CD4-positive, alpha-beta T cell treated with Interferon gamma for 1 hour (primary cell): ENCODE results near the gene SEMA7A.
A peak's percentile ranks its signal among the peaks of the same experiment; 100 is the strongest.
"Not testable (repeated sequence)": the region's sequence is repeated elsewhere in the genome, so short reads cannot be mapped to it uniquely, and the experiment has no call there.

Source experiments
- DNase-seq: peaks from one replicate; pipeline ENCODE4 v3.0.0-alpha.2; 2020

Gene SEMA7A

DNA sequence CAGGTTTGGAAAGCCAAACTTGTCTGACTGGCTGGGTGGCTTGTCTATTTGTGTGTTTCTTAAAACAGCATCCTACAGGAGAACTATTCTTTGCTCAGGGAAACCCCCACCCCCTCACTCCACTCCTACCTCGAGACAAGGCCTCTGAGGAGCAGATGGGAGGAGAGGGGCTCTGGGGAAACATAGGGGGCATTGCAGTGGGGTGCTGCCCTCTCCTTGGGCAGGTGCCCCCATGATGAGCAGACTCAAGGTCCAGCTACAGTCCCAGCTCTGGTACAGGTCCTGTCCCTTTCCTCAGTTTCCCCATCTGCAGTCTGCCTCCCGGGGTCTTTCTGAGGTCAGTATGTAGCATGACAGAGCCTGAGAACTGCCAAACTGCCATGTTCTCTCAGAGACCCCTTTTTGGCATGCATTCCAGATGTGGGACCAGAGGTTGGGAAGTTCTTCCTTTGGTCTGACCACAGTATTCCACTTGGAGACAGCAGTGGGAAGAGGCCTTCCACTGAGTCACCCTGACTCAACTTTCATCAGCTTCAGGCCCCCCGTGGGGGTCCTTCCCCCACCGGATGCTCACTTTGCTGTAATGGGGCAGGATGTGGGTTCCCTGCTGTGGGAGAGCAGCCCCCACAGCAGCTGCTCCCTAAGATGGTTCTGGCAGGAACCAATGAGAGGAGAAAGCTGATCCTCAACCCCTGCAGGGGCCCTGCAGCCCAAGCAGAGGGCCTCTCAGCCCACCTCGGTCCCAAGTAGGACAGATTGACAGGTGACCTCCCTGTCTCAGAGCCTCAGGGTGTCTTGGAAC is 34.0 kb downstream of the SEMA7A start:
- no peak for DNase-seq

DNA sequence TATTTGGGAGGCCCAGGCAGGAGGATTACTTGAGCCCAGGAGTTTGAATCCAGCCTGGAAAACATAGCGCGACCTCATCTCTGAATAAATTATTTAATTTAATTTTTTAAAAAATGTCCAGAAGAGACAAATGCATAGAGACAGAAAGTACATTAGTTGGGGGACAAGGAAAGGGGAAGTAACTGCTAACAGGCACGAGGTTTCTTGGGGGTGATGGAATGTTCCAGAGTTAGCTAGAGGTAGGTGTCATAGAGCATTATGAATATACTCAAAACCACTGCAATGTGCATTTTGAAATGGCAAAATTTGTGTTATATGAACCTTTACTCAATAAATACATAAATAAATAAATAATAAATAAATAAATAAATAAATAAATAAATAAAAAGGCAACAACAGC is 34.7 kb downstream of the SEMA7A start:
- DNase-seq: no peak

DNA sequence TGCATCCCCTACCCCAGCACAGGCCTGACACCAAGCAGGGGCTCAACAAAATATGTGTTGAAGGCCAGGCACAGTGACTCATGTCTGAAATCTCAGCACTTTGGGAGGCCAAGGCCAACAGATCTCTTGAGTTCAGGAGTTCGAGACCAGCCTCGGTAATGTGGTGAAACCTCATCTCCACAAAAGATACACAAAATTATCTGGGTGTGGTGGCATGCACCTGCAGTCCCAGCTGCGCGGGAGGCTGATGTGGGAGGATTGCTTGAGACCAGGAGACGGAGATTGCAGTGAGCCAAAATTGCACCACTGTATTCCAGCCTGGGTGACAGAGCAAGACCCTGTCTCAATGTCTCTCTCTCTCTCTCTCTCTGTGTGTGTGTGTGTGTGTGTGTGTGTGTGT is 35.6 kb downstream of the SEMA7A start:
- DNase-seq: no peak

DNA sequence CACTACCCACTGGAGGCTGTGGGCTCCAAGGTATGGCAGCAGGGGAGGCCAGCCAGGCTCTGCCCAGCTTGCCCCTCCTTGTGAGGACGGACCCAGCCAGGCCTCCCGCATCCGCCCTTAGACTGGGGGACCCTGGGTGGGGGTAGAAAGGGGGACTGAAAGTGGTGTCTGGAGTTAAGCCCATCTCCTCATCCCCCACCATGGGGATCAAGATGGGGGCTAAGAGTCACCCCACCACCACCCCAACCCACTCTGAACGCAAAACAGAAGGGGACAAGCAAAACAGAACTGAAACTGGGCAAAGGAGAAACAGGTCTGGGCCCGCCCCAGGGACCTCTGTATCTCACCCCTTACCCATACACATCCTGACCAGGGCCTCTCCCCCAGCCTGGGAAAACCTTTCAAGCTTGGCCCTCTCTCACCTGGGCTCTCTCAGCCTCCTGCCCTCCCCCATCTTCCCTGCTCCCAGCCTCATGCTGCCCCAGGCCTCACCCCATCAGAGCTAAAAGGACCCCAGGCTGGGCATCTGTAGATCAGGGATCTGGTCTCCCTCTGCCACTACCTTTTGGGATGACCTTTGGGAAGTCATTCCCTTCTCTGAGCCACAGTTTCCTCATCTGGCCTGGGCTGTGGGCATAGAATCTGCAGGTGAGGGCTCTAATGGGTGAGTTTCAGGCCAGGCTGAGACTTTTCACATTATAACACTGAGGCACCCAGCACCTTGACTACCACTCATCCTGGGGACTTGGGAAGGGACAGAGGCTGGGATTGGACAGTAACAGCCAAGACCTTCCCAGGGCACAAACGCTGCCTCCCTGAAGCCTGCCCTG is 36.3 kb downstream of the SEMA7A start:
- peak; percentile 64 for DNase-seq

DNA sequence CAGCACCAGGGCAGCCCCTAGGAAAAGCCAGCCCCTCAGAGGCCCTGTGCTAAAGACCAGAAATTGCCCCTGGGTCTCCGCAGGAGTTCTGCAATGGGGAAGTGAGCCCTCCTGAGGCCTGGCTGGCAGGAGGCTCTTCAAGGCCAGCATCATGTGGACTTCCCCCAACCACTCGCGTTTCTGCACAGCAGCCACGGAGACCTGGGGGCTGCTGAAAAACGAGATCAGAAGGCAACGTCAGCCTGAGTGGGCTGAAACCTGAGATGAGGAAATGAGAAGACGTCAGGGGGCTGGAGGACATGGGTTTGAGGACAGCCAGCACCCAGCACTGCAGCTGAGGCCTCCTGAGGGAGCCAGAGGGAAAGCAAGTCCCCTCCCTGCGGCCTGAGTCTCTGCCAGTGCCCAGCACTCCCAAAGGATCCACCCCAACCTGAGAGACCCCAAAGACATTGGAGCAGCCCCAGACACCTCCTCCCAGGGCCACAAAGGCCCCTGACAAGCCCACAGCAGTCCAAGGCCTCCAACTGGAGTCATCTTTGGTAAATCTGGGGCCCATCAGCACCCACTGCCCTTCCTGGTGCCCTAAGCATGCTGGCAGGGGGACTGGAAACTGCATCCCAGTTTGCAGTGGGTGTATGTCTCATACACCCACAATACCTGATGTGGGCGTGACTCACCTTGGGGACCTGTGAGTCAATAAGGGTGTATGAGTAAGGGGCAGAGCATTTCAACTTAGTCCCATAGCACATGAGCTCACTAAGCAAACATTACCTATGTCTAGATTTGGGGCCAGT is 37.1 kb downstream of the SEMA7A start:
- peak; percentile 84 for DNase-seq

DNA sequence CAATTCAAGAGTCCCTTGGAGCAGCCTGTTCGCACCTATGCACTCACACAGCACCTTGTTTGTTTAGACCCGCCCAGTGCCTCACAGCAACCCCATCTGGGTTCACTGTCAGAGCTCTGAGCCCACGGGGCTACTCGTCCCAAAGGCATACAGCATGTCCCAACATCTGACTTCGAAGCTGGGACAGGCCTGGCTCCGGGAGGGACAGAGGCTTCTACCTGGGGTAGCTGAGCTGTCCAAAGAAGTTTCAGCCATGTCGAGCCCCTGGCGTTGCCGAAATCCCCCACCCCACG is 37.7 kb downstream of the SEMA7A start:
- DNase-seq: no peak

DNA sequence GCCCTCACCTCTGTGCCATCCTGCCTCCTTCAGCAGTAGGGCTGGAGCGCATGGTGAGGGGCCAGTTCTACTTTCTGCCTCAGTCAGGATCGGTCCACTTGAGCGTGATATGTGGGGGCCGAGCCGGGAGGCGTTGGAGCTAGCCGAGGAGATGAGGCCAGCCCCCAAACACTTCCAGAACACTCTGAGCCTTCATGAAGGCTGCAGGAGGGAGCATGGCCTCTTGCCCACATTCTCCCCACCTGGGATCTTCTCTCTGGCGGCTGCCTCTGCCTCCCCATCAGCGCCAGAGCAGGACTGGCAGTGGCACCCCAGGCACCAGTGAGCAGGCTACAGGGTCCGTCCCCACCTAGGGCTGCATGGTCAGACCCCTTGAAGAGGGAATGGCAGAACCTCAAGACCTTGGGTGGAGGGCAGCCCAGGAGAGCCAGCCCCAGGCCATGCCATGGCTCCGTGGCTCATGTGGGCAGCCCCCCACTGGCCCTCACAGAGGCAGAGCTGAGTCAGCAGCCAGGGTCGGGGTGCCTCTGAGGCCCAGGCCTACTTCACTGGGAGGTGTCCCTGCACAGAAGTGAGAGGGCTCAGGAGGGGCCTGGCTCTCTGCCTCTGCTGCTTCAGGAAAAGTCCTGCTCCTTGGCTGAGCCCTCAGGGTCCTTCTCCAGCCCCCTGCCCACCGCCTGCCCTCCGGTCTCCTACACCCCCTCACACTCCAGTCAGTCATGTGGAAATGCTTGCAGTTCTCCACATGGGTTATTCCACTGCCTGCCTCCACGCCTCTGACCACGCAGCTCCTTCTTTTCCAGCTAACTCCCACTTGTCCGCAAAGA is 38.2 kb downstream of the SEMA7A start:
- no peak for DNase-seq

DNA sequence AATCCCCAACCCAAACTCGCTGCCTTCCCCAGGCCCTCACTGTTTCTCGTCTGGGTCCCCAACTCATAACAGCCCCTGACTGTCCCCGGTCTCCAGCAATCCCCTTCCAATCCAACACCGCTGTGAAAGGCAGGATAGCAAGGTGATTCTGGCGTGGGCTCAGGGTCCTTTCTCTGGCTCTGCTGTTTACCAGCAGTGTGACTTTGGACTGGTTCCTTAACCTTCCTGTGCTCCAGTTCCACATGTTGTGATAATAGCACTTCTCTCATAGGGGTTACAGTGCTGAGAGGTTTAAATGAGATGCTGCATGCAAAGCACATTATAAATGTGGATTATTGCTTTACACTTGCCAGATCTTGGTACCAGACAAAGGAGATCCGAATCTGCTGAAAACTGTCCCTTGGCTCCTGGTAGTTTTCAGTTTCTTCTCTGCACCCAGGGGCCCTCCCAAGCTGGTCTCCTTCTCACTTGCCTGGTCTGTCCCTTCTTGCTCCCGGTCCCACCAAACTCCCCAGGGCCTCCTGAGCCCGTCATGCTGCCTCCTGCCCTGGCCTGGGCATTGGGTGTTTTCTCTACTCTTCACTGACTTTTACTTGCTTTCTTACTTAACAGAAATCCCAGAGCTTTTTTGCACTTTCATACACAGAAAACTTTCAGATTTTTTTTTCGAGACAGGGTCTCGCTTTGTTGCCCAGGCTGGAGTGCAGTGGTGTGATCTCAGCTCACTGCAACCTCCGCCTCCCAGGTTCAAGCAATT is 39.5 kb downstream of the SEMA7A start:
- no peak for DNase-seq

DNA sequence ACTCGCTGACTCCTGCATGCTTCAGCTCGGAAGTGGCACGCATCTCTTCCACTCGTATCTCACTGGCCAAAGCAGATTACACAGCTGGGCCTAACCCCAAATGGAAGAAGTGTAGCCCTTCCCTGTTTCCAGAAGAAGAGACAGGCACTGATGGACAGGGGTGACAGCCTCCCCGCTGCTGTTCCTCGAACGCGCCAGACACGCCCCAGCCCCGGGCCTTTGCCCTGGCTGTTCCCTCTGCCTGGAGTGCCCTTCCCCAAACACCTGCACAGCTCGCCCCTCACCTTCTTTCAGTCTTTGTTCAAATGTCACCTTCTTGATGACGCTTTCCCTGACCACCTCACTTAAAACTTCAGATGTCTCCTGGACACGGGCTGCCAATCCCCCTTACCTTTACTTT is 40.3 kb downstream of the SEMA7A start:
- DNase-seq: no peak

DNA sequence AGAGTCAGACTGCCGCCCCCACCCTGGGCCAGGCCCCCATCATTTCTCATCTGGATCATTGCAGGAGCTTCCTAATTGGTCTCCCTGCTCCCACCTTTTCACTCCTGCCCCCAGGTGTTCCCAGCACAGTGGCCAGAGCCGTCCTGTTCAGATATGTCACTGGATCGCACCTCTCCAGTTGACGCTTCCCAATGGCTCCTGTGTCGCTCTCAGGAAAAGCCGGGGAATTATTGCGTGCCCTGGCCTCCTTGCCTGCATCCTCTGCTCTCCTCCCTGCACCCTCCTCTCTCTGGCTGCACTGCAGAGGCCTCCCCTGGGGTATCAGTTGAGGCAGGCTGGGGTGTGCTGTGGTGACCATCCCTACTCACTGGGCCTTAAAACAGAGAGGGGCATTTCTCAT is 40.9 kb downstream of the SEMA7A start:
- DNase-seq: no peak

DNA sequence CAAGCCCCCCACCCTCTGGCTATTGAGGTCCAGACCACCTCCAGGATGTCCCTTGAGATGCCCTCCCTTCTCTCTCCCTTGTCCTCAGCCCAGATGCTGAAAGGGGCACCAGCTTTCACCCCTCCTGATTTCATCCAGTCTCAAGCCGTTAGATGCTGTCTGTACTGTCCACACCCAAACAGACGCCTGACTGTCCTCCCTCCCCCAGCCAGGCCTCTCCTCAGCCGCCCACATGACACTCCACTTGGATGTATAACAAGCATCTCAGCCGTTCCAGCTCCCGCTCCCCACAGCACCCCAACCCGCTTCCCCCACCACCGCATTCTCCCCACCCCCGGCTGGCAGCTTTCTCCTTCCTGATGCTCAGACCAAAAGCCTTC is 41.3 kb downstream of the SEMA7A start:
- no peak for DNase-seq

DNA sequence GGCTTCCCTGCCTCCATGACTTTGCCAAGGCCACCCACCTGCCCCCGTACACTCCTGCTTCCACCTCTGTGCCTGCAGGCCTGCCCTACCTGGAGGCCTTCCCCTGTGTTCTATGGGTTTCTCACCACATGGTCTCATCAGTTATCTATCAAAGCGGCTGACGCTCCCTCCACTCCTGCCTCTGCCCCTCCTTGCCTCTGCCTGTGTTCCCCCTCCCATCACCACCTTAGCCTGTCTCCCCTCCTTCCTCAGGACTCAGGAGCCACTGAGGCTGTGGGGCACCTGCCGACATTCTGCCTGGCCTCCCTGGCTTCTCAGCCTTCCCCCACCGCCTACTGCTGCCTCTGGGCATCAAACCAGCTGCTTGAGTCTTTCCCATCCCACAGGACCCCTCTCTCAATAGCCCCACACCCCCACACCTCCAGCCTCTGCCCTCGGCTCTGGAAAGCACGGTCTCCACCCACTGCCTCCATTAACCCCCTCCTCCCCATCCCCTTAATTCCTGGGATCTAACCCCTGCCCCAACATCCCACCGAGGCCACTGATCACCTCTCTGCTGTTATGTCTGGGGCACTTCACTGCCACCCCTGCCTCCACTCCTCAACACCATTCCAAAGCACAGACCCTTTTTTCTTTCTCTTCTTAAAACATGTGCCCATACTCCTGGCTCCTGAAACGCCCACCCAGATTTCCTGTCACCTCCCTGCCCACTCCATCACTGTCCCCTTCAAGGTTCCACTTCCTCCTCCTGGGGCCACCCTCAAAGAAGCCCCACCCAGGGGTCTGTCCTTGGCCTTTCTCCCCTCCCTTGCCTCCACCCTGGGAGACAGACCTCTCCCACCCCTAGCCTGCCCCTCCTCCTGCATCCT is 41.9 kb downstream of the SEMA7A start:
- no peak for DNase-seq

DNA sequence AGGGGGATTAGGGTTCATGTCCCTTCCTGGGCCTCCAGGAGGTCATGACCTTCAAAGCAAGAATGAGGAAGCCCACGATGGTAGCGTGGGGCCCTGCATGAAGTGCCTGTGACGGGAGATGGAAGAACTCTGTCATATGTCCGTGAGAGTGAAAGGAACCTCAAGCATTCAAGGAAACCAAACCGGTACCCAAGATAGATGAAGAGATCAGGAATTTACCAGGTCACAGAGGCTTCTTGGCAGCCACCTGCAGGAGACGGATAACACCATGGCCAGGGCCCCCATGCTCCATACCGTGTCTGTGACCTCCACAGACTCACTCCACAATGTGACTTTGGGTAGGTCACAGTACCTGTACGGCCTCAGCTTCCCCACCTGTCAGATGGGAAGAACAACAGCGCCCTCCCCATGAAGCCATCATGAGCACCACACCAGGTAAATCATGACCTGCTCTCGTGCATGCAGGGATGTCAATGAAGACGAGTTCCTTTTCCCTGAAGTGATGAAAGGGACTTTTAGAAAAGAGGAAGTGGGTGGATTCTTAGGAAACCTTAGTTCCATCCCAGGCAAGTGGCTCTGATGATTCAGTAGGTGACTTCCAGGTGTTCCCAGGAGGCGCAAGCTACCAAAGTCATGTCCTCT is 43.0 kb downstream of the SEMA7A start:
- peak; percentile 53 for DNase-seq

DNA sequence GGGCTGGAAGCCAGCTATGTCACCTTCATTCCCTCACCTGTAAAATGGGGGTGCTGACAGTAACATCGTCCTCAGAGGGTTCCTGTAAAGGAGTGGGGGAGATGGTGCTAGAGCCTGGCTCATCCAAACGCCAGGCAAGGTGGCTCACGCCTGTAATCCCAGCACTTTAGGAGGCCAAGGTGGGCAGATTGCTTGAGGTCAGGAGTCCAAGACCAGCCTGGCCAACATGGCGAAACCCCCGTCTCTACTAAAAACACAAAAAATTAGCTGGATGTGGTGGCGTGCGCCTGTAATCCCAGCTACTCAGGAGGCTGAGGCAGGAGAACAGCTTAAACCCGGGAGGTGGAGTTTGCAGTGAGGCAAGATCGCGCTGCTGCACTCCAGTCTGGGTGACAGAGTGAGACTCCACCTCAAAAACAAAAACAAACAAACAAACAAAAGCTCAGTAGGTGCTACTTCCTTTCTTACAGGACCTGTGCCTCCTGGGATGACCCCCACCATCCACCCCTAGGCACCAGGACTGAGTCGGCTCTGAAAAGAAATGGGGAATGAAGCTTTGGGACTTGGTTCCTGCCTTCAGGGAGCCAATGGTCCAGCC is 43.6 kb downstream of the SEMA7A start:
- DNase-seq: not testable (repeated sequence)

DNA sequence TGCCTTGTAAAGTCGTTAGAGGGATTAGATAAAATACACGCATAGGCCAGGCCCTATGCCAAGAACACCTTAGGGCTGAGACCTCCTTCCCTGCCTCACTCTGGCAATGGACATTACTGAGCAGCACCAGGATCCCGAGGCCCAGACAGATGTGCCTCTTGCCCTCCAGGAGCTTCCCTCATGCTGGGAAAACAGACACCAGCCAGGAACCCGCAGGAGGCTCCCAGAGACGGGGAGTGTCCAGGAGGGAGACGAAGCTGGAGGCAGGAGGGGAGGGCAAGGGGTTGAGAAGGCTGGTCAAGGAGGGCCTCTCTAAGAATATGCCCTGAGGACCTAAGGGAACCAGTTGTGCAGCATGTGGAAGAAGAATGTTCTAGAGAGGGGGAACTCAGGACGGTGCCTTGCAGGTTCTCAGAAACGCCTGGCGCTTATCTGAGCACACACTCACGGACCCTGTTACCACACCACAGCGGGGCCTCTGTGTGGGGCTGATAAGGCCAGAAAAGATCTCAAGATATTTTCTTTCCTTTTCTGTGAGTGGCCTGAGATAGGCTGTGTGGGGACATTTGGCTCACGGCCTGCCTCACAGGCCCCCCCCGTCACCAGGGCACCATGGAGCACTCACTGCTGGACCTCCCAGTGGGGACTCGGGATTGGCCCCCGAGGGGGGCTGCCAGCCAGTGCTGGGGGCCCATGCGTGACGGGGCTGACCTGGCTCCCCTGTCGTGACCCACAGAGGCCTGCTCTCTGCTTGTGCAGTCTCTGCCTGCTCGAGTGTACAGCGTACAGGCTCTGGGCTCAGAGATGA is 44.3 kb downstream of the SEMA7A start:
- DNase-seq: peak; percentile 27

DNA sequence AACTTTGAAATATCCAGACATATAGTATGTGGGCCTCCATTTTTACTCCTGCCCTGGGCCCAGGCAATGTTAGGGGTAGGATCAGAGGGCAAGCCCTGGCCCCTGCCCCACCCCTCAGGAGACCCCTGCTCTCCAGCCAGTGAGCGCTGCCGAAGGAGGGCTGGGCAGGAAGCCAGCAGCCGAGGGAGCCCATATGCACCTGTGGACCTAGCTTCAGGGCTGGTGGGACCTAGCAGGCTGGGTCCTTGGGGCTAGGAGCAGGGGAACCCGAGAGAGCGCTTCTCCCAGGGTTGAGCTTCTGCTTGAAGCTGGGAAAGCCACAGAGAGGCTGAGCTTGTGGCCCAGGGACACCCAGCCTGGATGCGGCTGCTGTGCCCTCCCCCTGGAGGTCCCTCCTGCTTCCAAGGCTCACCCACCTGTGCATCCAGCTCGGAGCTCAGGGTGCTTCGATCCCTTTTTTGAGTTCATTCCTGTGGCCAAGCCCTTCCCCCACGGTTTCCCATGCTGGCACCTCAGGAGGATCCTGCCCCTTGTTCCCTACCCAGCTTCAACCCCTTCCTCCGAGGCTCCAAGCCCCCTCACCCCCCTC is 45.3 kb downstream of the SEMA7A start:
- DNase-seq: no peak

DNA sequence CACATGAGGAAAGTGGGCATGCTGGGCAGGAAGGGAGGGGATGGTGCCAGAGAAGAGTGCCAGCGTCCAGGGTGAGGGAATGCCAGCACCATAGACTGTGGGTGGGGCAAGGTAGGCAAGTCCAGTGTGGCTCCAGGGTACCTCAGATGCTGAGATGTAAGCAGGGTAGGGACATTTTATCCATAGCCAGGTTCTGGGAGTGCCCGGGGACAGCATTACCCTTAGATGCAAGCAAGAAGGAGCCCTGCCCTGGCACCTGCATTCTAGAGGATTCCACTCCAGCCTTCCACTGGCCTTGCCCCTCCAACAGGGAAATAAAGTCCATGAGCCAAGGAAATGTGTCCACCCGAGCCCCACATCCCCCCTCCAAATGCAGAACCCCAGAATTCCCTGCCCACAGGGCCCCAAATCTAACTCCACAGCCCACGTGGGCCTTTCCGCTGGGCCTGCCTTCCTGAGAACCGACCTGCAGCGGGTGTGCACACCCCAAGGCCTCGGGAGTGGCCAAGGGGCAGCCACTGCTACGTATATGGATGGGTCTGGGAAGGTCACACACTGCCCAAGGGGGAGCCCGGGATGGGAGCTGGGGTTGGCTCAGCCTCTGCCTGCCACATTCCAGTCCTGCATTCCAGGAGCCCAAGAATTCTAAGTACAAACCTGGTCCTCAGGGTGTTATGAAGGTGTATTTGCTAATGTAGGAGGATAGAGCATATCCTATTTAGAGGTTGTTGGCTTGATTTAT is 46.0 kb downstream of the SEMA7A start:
- no peak for DNase-seq

DNA sequence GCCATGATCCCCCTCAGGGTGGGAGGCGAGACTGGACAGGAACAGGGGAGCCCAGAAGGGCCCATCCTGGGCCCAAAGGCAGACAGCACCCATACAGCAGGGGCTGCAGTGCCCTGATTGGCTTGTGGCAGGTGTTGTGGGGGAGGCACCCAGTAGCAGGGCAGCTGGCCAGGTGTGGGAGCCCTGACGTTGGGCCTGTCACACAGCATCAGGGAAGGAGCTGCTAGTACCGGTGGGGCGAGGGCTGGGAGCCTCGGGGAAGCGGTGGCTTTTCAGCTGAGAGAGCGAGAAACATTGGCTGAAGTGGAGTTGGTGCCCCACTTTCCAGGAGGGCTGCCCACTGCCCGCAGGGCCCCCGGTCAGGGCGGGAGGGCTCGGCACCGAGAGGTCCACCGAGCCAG is 46.6 kb downstream of the SEMA7A start:
- DNase-seq: no peak
